T-helper 9 cell (primary cell): ENCODE data around the gene KRTAP10-3.
"Not testable (repeated sequence)": the region's sequence is repeated elsewhere in the genome, so short reads cannot be mapped to it uniquely, and the experiment has no call there.

Source experiments
- DNase-seq: peaks from one replicate; pipeline ENCODE4 v3.0.0-alpha.2; 2020

The KRTAP10-3 gene

GRCh38 chr21:44569861-44570517, 11.4 kb upstream of the KRTAP10-3 start:
- no peak for DNase-seq

DNA sequence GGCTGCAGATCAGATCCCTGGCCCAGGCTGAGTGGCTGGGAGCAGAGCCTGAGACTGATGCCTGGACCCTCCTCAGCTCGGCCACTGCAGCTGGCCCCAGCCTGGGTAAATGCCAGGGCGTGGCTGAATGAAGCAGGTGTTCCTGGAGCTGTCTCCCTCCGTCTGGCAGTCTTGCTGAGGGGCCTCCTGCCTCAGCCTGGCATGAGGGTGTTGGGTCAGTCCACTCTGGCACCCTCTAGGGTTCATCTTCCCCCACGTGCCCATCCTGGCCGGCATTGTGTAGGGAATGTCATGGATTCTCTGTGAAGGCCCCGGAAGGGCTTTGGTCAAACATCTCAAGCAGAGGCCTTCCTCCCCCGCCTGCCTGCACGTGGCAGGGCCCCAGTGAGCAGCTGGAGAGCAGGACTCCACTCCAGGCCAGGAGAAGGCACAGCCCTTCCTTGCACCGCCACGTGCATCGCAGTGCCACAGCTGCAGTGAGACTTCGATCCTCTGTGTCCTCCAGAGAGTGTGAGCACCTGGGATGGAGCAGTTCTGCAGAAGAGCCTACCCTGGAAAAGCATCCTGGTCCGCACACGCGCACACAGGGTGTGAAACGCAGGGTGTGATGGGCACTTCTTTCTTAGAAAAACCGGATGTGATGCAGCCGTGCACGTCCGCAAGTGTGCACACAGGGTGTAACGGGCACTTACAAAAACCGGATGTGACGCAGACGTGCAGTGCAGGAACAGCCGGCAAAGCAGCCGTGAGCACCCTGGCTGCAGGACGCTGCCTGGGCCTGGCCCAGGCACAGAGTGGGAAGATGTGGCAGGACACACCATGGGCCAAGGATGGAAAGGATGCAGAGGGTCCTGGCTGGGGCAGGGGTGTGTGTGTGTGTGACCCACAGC, 10.3 kb upstream of the KRTAP10-3 start:
- no peak for DNase-seq

DNA sequence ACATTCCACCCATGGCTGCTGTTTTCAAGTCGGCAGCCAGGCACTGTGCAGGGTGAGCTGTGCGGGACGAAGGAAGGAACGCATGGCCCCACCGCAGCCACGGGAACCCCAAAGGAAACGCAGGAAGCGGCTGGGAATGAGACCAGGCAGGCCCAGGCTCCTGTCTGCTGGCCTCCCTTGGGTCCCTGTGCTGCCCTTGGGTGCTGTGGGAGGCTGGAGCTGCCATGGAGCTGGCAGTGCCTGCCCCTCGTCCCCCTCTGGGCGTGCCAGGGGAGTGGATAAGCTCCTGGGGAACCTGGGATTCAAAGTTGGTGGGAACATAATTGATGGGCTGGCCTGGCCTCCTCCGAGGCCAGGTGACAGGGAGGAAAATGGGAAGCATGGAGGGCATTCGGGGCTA, 9.7 kb upstream of the KRTAP10-3 start:
- DNase-seq: no peak

- no peak for DNase-seq
Measured at GRCh38 chr21:44567481-44568171, 9.0 kb upstream of the KRTAP10-3 start.

- DNase-seq: no peak
Measured at GRCh38 chr21:44566403-44566802, 7.8 kb upstream of the KRTAP10-3 start.

DNA sequence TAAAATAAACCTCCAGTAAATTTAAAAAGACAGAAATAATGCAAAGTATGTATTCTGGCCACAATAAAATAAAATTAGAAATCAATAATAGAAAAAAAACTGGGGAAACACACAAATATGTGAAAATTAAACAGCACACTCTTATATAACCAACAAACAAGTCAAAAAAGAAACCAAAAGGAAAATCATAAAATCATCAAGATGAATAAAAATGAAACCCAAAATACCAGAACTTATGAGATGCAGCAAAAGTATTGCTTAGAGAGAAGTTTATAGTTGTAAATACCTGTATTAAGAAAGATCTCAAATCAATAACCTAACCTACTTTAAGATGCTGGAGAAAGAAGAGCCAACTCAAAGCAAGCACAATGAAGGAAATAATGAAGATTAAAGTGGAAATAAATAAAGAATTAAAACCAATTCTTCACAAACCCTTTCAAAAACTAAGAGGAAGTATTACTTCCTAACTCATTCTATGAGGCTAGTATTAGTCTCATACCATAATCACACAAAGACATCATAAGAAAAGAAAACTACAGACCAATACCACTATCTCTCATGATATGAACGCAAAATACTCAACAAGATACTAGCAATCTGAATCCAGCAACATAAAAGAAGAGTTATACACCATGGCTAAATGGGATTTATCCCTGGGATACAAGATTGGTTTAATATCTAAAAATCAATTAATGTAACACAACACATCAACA, 6.4 kb upstream of the KRTAP10-3 start:
- no peak for DNase-seq

- DNase-seq: no peak
Measured at GRCh38 chr21:44564099-44564498, 5.5 kb upstream of the KRTAP10-3 start.

- not testable (repeated sequence) for DNase-seq
Measured at GRCh38 chr21:44558329-44558675, 293 bp downstream of the KRTAP10-3 start.

GRCh38 chr21:44557491-44558328, 885 bp downstream of the KRTAP10-3 start:
- no peak for DNase-seq

- DNase-seq: no peak
Measured at GRCh38 chr21:44556879-44557278, 1.7 kb downstream of the KRTAP10-3 start.

DNA sequence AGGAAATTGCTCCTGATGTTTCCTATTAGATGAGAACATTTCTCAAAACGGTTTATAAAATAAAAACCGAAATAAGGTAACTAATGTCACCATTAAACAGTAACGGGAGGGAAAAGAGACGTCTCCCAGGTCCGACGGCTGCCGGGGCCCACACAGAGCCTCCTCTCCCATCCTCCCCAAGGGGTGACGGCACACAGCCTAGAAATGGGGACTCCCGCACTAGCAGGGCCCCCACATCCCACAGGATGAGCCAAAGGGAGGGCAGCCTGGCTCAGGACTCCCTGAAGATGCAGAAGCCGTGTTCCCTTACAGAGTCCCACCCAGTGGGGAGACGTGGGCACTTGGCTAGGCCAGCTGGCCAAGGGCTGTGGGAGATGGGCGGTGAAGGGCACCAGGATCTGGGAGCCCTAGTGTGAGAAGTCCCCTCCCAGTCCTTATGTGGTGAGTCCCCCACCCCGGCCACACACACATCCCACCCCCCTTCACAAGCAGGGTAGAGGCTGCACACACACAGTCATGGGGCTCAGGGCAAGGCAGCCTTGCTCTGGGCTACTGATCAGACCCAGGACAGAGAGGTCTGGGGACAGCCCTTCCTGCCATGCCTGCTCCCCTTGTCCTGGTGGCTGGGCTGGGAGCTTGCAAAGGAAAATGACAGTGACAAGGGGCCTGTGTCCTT, 3.3 kb downstream of the KRTAP10-3 start:
- no peak for DNase-seq

DNA sequence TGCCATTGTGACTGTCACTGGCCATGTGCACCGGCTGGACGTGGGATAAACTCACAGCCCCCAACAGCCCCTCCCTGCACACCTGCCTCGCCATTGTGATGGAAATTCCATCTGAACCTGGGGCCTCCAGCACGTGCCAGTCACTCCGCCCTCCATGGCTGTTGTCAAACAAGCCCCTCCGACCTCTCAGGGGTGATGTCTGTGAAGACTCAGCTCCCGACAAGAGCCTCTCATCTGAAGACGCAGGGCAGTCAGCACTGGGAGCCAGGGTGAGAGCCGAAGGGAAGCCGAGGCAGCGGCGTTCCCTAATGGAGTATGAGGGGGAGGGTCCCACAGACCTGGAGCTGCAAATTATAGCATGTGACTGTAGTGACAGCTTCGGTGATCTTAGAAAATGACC, 5.9 kb downstream of the KRTAP10-3 start:
- no peak for DNase-seq

GRCh38 chr21:44552136-44552535, 6.5 kb downstream of the KRTAP10-3 start:
- DNase-seq: no peak

DNA sequence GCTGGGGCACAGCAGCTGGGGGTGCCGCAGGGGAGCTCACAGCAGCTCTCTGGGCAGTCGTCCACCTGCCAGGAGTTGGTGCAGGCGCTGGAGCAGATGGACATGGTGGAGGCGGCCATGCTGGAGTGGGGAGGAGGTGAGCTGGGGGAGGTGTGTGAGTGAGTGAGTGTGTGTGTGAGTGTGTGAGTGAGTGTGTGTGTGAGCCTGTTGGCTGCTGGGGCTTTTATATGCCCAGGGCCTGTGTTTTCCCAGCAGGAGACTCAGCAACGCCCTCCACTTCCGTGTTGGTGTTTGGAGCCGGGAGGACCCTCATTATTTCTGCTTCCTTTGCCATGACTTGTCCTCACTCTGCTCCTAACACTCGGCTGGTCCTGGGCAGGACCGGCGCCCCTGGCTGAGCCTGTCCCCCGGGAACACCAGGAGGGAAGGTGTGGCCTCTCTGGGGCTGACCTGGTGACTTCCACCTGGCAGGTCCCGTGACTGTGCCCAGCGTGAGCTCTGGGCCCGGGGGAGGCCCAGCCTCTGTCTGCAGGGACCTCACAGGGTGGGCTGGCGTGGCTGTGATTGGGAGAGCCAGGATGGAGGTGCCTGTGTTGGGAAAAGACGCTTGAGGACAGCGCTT, 7.1 kb downstream of the KRTAP10-3 start, which contains the start of gene KRTAP10-2:
Gene KRTAP10-2 (minus strand): TSS at position 166 of the 622 bp plus-strand sequence. CDS start 47 bp downstream, at position 119.
- no peak for DNase-seq

- no peak for DNase-seq
Measured at GRCh38 chr21:44550807-44551206, 7.8 kb downstream of the KRTAP10-3 start.

- not testable (repeated sequence) for DNase-seq
Measured at GRCh38 chr21:44550285-44550684, 8.3 kb downstream of the KRTAP10-3 start.

DNA sequence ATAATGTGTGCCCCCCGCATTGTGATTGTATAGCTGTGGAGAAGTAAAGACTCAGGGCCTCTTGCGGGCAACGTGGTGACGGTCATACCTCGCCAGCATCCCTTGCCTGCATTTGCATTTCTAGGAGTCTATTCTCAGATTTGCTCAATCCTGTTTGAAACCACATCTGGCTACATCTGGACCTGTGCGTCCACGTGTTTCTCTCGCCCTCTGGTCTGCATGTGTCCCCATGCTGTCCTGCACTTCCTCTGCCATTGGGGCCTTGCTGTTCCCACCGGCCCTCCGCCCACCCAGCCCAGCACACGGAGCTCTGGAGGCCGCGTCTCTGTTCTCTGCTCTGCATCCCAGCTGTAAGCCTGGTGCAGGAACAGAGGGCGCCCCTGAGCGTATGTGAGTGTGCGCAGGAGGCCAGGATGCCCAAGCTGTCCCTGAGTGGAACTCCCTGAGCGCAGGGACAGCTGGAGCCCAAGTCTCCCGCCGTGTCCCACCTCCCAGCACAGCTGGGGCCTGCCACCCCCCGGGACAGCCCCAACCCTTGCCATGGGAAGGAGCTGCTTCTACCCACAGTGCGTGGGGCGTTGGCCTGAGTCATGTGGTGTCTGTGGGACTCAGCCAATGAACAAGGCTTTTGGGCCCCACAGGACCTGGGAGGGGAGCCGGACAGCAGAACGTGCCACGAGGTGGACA, 8.9 kb downstream of the KRTAP10-3 start:
- DNase-seq: no peak

DNA sequence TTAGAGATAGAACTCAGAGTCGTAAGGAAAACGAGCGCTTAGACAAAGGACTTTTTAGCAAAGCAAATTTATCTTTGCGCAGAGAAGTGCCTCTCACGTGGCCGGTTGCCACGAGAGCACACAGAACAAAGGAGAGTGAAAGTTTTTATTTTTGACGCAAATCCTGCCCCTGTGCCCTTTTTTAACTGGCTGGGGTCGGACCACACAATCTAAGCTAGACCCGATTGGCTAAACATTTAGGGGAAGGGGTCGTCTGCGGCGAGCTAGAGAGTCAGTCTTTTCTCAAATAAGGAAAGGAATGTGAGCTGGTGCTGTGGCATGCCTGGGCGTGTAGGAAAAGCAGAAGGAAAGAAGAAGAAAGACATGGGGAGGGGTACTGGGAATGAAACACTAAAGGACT, 9.7 kb downstream of the KRTAP10-3 start:
- no peak for DNase-seq

DNA sequence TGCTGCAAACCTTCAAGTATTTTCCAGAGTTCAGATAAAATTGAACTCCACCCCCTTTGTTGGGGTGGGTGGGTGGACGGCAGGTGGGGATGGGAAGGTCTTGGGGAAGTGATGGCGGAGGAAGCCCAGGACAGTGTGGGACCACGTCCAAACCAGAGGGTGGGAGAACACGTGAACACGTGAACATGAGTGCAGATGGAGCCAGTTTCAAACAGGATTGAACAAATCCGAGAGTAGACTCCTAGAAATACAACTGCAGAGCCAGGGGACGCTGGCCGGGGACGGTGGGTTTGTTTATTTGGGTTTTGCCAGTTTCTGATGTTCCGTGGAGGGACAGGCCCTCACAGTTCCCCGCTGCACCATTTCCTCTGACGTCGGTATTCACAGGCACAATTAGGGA, 10.2 kb downstream of the KRTAP10-3 start:
- no peak for DNase-seq

GRCh38 chr21:44547656-44548331, 10.8 kb downstream of the KRTAP10-3 start:
- DNase-seq: no peak
